GM19240 (cell line): ENCODE measurements around the gene PCDHB6.
"Not testable (repeated sequence)": the region's sequence is repeated elsewhere in the genome, so short reads cannot be mapped to it uniquely, and the experiment has no call there.

Experiments used
- DNase-seq: peaks from one replicate; pipeline ENCODE4 v3.0.0; 2011; ENCODE audit warnings: low spot score; ENCODE audit not compliant: insufficient read length

The PCDHB6 gene

DNA sequence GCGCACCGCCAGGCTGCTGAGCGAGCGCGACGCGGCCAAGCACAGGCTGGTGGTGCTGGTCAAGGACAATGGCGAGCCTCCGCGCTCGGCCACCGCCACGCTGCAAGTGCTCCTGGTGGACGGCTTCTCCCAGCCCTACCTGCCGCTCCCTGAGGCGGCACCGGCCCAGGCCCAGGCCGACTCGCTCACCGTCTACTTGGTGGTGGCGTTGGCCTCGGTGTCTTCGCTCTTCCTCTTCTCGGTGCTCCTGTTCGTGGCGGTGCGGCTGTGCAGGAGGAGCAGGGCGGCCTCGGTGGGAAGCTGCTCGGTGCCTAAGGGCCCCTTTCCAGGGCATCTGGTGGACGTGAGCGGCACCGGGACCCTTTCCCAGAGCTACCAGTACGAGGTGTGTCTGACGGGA lies 51.8 kb downstream of the PCDHB6 start:
- DNase-seq, result not testable (repeated sequence)
